HUDEP-2 (cell line): Measurements from ENCODE around the gene ATL1.
"Not testable (repeated sequence)": the region's sequence is repeated elsewhere in the genome, so short reads cannot be mapped to it uniquely, and the experiment has no call there.

ENCODE experiments used
- DNase-seq, 76 experiments: peaks; one replicate each; lab custom pipeline; 2025; ENCODE audit not compliant: unreplicated experiment in 76 of 76; lab: John Stamatoyannopoulos, UW

Gene ATL1

DNA sequence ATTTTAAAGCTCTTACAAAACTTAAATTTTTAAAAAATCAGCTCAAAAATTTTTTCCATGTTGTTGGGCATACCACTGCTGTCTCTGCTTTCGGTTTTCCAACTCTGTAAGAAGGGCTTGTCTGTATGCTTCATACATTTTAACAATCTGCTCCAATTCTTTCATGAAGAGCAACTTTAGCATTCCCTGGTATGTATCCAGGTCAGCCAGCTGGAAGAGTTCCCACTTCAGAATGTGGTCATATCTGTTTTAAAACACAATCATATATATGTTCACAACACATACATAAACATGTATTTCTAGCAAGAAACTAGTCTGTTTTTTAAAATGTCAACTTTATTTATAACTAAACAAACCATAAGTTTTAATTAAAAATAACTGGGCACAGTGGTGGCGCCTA is 75.2 kb downstream of the ATL1 start:
- DNase-seq, result no peak

DNA sequence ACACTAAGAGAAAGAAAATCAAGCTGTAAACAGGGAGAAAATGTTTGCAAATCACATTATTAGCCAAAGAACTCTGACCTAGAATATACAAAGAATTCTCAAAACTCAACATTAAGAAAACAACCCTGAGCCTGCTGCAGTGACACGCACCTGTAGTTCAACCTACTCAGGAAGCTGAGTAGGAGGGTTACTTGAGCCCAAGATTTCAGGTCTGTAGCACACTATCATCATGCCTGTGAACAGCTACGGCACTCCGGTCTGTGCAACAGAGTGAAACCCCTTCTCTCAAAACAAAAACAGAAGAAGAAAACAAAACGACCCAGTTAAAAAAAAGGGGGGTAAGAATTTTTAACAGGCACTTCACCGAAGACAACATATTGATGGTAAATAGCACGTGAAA is 87.3 kb downstream of the ATL1 start:
- DNase-seq, result no peak

DNA sequence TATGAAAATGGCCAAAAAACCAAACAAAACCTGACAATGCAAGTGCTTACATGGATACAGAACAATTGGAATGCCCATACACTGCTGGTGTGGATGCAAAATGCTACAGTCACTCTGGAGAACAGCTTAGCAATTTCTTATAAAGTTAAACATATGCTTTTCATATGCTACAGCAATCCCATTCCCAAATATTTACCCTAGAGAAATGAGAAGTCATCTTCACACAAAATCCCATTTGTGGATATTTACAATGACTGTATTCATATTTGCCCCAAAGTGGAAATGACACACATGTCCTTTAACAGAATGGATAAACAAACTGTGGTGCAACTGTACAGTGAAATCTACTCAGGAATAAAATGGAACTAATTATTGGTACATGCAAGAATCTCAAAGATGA is 87.8 kb downstream of the ATL1 start:
- no peak for DNase-seq

DNA sequence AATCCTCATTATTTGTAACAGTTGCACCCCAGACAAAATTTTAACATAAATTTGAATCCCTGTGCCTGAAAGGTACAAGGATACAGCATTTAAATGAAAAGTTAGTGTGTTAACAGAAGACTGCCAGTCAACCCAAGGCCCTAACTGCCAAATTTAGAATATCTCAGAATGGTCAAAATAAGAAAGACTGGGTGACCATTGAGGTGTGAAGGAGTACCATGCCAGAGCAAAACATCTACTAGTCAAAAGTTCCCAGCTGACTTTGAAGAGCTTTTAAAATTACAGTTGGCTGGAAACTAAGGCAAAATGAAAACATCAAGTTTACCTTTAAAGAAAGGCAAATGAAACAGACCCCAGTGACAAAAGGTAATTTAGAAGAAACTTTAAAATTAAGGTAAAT is 89.7 kb downstream of the ATL1 start:
- DNase-seq, result no peak

DNA sequence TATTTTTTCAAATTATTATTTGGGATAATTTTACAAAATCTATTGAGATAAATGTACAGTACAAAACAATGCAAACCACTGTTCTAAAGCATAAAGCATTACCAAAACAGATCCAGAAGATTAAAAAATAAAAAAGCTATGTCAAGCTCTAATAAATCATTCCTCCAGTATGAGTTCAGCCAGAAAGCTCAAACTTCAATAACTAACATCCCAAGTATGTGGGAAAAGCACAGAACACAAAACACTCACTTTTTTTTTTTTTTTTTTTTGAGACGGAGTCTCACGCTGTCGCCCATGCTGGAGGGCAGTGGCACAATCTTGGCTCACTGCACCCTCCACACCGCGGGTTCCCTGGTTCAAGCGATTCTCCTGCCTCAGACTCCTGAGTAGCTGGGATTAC is 96.8 kb downstream of the ATL1 start:
- no peak for DNase-seq

DNA sequence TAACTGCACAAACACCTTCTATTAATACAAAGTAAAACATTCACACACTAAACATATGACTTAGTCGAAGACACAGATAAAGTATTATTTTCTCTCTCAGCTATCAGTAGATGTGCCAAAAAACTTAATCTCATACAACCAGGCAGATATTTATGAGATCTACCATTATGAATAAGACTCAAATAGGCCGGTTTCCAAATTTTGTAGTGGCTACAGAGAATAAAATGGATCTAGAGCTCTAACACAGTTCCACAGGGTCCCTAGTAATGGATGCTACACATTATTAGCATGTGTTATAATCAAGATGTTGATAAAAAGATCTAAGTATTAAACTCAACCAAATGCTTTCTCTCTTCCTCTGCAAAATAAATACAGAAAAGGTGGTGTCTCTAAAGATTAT is 97.8 kb downstream of the ATL1 start:
- DNase-seq, result peak in 13 of 76 experiments; percentile 5 to 58 (median 19)

DNA sequence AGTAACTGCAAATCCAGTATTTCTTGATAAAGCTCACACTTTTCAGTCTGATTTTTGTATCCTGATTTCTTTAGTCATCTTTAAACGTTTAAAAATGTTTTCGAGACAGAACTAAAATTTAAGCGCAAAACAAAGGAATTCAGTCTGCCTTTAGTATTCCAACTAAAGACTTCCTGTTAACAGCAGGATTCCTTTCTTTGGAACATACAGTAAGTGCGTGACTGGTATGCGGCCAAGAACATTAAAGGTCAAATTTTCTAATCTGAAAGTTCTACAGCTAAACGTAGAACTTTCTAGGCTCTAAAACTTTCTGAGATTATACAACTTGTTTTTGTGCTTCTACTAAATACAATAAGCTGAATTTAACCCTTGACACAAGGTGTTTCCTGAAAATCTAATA is 98.3 kb downstream of the ATL1 start:
- DNase-seq, result no peak

DNA sequence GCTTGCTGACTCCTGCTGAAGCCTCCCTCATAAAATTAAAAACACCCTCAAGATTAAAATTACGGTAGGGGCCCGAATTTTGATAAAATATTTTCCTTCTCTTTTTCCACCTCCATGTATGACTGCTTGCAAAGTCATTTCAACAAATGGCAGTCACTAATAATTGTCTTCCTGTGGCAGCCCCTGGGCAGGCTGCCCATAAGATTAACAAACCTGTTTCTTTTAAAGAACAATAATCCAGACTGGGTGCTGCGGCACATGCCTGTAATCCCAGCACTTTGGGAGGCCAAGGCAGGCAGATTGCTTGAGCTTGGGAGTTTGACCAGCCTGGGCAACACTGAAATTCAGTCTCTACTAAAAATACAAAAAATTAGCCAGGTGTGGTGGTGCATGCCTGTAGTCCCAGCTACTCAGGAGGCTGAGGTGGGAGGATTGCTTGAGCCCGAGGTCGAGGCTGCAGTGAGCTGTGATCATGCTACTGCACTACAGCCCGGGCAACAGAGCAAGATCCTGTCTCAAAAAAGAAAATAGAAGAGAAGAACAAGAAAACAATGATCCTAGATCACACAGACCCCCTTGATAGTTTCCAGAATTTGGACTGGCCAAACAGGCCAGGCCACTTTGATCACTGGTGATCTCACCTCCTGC is 99.5 kb downstream of the ATL1 start:
- peak in 17 of 76 experiments; percentile 2 to 50 (median 16) for DNase-seq

DNA sequence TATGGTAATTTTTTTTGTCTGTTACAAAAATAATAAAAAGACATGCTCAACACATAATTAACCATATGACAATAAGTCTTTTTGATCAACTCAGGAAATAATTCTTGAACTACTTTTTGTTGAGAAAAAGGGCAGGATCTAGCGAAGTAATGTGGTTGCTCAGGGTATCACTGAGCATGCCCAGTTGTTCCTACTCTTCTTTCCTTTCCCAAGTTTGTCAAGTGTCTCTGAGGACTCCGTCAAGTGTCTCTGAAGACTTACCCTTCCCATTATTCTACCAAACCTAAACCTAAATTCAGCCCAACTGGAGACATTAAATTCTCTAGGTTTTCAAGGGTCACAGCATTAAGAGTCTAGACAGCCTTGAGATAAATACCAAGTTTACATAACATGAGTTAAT is 104.6 kb downstream of the ATL1 start:
- not testable (repeated sequence) for DNase-seq

DNA sequence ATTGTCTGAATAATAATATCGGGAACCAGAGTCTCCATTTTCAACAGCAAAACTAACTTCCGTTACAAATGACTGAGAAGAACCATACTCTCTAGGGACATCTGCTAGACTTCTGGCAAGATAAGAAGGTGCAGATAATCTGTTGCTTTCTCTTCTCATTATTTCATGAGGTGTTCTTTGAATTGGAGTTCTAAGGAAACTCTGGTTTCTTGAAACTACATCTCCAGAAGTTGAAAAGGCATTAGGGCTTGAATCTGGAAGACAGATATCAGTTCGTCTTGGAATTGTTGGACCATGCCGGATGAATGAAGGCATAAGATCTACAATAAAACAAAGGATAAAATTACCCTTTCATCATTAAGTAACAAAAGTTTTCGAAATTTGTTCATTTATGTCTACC is 105.4 kb downstream of the ATL1 start:
- peak in 12 of 76 experiments; percentile 9 to 71 (median 35) for DNase-seq

DNA sequence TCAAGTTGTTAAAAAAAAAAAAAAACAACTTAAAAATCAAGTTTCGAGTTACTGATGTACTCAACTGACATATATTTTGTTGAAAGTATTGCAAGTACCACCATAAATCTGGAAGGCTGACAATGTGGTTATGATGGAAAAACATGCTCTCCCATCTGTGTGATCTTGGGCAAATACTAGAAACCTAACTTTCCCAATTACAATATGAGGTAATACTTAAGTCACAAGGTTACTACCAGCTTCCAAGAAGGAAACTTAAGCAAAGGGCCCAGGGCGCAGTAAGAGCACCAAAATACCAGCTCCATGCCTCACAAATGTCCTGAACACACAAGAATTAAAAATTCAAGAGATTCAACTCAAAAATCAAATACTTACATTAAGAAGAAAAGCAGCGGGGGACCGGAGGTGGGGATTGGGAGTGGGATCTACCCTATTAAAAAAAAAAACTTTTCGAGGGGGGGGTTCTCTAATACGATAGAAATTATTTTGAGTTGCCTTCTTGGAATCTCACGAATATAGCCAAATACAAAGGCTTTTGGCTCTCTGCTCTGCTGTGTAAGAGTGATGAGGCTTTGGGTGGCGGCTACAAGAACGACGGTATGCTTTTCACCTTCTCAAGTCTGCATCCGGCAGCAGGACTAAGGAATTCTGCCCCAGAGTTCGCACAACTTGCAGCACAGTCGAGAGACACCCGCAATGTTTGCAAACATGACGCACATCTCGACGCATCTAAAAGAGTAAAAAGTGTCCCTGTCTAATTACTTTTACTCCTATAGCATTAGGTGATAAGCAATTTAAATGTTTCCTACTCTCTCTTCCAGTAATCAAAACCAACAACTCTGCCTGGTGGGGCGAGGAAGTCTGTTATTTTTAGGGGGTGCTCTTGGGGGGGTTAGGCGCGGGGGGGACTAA is 107.1 kb downstream of the ATL1 start:
- DNase-seq, result peak in 15 of 76 experiments; percentile 7 to 41 (median 15)

DNA sequence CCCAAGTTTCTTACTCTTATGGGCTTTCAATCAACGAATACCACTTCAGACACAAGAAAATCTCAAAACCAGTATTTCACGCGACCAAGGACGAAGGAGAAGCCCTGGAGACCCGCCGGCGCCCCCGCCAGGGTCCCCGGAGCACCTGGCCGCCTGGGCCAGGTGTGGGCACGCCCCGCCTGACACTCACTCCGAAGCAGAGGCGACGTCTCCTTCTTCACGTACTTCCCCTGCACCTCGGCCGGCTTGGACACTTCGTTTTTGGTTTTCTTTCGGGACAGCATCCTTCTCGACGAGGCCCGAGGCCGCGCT is 107.7 kb downstream of the ATL1 start:
- DNase-seq, result peak in 5 of 76 experiments; percentile 24 to 60 (median 50)

DNA sequence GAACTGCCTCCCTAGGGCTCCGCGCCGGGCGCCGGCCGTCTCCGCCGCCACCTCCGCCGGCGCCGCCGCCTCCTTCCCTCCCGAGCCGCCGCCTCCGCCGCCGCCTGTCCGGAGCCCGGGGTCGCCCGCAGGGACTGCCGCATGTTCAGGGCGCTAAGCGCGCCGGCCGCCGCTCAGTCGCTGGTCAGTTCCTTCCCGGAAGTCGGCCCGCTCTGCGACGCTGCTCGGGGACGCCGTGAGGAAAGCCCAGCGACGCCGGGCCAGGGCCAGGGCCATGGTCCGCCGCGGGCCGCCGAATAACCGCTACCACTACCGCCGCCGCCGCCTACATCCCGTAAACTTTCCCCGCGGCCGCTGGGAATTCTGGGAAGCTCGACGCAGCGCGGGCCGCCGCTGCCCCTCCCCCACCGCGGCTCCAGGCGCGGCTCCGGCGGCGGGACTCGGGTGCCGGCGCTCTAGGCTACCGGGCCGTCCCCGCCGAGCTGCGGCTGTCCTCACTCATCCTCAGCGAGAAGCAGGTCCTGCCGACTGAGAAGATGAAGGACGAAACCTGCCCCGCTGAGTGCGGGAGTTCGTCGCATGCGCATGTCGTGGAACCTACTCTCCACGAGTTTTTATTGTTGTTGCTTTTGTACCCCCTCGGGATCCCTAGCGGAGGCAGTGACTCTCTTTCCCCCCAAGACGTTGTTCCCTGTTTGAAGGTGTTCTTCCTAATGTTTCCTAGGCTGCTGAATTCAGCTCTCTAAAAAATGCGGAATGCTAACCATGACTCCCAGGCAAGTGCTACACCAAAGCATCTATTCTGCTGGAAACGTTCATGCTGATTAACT is 108.3 kb downstream of the ATL1 start, which contains the start of gene SAV1:
SAV1 (minus strand) TSS at position 311 of the 830 bp plus-strand sequence. CDS start 339 bp downstream, outside the sequence.
- DNase-seq, result peak in 58 of 76 experiments; percentile 13 to 73 (median 52)

DNA sequence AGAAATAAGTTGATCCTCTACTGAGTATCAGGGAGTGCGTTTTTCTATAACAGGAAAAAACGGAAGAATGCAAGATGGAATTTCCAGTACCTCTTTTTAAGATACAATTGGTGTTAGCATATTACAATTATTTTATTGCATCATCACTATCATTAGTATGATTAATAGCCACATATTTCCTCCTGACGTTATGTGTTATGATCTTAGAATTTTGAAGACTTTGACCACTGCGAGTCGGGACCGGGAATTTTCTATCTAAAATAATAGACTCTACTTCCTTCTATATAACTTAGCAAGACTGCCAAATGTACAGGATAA is 108.8 kb downstream of the ATL1 start:
- no peak for DNase-seq

DNA sequence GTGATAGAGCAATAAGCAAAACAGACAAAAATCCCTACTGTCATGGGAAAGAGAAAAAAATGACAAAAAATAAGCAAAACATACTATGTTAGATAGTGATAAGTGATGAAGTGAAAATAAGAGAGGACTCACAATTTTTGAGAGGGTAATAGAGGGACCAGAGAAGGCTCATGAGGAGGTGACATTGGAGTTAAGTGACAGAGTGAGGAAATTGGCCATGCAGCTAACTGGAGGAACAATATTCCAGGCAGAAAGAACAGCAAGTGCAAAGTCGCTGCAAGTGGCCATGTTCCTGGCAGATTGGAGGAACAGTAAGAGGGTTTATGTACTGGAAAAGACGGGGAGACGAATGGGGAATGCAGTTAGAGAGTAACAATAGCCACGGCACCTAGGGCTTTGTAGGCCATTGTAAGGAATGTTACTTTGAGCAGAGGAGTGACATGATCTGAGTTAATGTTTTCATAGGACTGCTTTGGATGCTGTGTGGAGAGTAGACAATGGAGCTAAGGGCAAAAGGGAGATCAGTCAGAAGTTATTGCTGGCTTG is 109.6 kb downstream of the ATL1 start:
- DNase-seq, result no peak

DNA sequence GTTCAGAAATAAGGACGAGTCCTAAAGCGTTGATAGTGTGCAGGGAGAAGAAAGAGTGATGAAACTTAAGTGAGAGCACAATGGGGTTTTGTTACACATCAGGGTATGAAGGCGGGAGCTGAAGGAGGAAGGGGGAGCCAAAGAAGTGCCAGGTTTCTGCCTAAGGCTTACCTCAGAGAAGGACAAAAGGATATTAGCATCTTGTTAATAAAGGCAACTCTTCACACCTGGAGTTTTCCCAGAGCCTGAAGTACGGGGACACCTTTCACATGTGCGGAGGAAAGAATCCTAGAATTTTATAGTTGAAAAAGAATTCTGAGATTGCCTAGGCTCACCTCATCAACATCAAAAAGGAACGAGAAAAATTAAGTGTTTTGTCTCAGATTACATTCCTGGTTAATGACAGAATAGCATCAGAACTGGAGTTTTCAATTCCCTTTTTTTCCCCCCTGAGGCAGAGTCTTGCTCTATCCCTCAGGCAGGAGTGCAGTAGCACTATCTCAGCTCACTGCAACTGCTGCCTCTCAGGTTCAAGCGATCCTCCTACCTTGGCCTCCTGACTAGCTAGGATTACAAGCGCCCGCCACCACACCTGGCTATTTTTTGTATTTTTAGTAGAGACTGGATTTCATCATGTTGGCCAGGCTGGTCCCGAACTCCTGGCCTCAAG is 110.4 kb downstream of the ATL1 start:
- no peak for DNase-seq

DNA sequence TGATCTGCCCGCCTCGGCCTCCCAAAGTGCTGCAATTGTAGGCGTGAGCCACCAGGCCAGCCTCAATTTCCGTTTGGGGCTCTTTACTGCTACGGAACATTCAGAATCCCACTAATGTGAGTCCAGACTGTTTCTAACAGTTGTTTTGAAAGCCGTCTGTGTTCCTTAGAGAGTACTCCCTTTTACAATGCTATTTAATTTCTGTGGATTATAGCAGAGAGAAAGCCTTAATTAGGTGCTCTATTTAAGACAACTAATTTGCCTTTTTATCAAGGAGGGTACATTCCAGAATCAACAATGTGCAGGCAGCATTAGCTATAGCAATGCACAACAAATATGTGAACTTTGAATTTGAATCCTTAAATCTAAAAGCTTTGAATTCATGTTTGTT is 110.9 kb downstream of the ATL1 start:
- DNase-seq, result no peak

DNA sequence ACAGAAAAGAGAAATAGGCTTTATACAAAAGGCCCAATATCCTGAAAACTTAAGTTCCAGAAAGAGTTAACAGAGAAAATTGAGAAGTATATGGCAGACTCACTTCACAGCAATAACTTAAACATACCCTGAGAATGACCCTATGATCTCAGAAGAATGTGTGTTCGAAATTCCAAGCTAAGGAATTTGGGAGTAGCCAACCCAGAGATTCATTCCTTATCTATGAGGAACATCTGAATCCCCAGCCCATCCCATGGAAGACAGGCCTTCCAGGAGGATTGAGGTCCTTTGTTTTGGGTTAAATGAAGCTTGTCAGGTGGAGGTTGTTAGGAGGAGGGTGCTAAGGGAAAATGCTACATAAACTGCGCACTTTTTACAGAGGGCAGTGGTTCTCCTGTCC is 115.7 kb downstream of the ATL1 start:
- no peak for DNase-seq

DNA sequence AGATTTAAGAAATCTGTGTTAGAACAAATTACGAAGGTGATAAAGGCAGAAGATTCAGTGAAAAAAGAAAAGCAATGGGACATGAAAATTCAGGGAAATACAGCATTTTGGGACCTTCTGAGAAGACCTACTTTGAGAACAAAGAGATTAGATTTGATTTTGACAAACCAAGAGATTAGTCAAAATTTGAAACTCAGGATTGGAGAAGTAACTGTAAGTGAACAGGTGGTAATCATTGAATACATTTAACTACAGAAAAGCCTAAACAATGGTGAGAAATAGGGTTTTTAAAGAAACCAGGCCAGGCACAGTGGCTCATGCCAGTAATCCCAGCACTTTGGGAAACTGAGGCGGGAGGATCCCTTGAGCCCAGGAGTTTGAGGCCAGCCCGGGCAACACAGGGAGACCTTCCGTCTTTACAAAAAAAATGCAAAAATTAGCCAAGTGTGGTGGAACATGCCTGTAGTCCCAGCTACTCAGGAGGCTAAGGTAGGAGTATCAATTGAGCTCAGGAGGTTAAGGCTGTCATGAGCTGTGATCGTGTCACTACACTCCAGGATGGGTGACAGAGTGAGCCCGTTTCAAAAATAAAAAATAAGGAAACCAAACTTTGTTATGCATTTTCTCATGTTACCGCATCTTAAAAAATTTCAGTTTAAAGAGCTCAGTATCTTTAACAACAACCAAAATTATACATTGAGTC is 117.0 kb downstream of the ATL1 start:
- DNase-seq, result no peak

DNA sequence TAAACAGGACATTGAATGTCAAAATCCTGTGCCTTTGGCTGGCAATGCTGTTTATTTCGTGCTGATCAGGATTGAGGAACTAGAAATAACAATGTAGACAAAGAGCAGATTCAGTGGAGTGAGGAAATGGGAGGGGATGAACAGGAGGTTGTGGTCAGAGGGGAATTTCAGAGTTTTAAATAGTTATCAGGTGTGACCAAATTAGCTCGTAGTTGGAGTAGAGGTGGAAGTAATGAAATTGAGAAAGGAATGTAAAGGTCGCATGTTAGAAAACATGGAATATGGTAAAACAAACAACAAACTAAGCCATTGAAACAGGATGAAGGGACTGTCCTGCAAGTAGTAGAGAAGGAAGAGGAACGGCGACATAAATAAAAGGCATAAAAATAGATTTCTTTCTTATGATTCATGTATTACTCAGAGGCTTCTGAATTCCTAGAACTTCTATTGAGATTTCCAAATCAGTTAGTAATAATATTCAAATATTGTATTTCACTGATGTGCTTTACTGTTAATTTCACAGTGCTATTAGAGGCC is 117.7 kb downstream of the ATL1 start:
- DNase-seq, result no peak
